ENCODE measurements around the gene IFNGR2.
"Not testable (repeated sequence)": the region's sequence is repeated elsewhere in the genome, so short reads cannot be mapped to it uniquely, and the experiment has no call there.

Gene IFNGR2

GRCh38 chr21:33403128-33403785, at the start of gene IFNGR2:
TSS of gene IFNGR2 (plus strand) at chr21:33403413. CDS start at chr21:33403544, 131 bp downstream.
- no peak for DNase-seq (ENCODE audit: low read depth in 3 of 3)

- no peak for DNase-seq (ENCODE audit: low read depth in 3 of 3)
These were observed 47.9 kb upstream of the IFNGR2 start for GRCh38 chr21:33355355-33355754.

GRCh38 chr21:33355996-33356395, 47.2 kb upstream of the IFNGR2 start:
- DNase-seq (ENCODE audit: low read depth in 3 of 3) = no peak

GRCh38 chr21:33357177-33357576, 46.0 kb upstream of the IFNGR2 start:
- no peak for DNase-seq (ENCODE audit: low read depth in 3 of 3)

- no peak for DNase-seq (ENCODE audit: low read depth in 3 of 3)
These were observed 43.8 kb upstream of the IFNGR2 start for GRCh38 chr21:33359446-33359845.

- no peak for DNase-seq (ENCODE audit: low read depth in 3 of 3)
These were observed 42.9 kb upstream of the IFNGR2 start for GRCh38 chr21:33360281-33360680.

GRCh38 chr21:33360881-33361602, 42.2 kb upstream of the IFNGR2 start:
- DNase-seq (ENCODE audit: low read depth in 3 of 3) = peak; percentile 76 to 87 (median 77)

- peak in 1 of 3 experiments; percentile 27 for DNase-seq (ENCODE audit: low read depth in 3 of 3)
These were observed 41.1 kb upstream of the IFNGR2 start for GRCh38 chr21:33362044-33362555.

- not testable (repeated sequence) for DNase-seq (ENCODE audit: low read depth in 3 of 3)
These were observed 39.2 kb upstream of the IFNGR2 start for GRCh38 chr21:33363911-33364609.

GRCh38 chr21:33364830-33365229, 38.4 kb upstream of the IFNGR2 start:
- no peak for DNase-seq (ENCODE audit: low read depth in 3 of 3)

- DNase-seq (ENCODE audit: low read depth in 3 of 3) = no peak
These were observed 35.8 kb upstream of the IFNGR2 start for GRCh38 chr21:33367309-33367973.

GRCh38 chr21:33368124-33368523, 35.1 kb upstream of the IFNGR2 start:
- DNase-seq (ENCODE audit: low read depth in 3 of 3) = no peak

GRCh38 chr21:33368576-33368975, 34.6 kb upstream of the IFNGR2 start:
- DNase-seq (ENCODE audit: low read depth in 3 of 3) = no peak

- no peak for DNase-seq (ENCODE audit: low read depth in 3 of 3)
These were observed 33.6 kb upstream of the IFNGR2 start for GRCh38 chr21:33369586-33369985.

- DNase-seq (ENCODE audit: low read depth in 3 of 3) = no peak
These were observed 32.9 kb upstream of the IFNGR2 start for GRCh38 chr21:33370305-33370704.

GRCh38 chr21:33371366-33371765, 31.8 kb upstream of the IFNGR2 start:
- DNase-seq (ENCODE audit: low read depth in 3 of 3) = no peak

GRCh38 chr21:33372582-33372981, 30.6 kb upstream of the IFNGR2 start:
- no peak for DNase-seq (ENCODE audit: low read depth in 3 of 3)

GRCh38 chr21:33373451-33373850, 29.8 kb upstream of the IFNGR2 start:
- DNase-seq (ENCODE audit: low read depth in 3 of 3) = no peak

- no peak for DNase-seq (ENCODE audit: low read depth in 3 of 3)
These were observed 29.1 kb upstream of the IFNGR2 start for GRCh38 chr21:33374080-33374449.

GRCh38 chr21:33374450-33375096, 28.6 kb upstream of the IFNGR2 start:
- peak in 2 of 3 experiments; percentile 30 to 47 for DNase-seq (ENCODE audit: low read depth in 3 of 3)

GRCh38 chr21:33375101-33375644, 28.0 kb upstream of the IFNGR2 start:
- no peak for DNase-seq (ENCODE audit: low read depth in 3 of 3)
